ENCODE measurements around the gene RBM33. TPM values are rescaled to one million over a fixed set of nuclear protein-coding genes. Genes with fewer than 3 reads are reported as not detected.

RBM33 gene
- total and polyA plus RNA-seq, 9 of the 15 experiments (the other 6 are each of a cell fraction or from before 2014, with no cell fraction given), result 4.4 to 80.7 (median 27.3) TPM

GRCh38 chr7:155698633-155699032 is 54.2 kb downstream of the RBM33 start:
- Histone ChIP-seq H3K9me1 (ENCODE audit: control insufficient read depth, insufficient read depth, low read length) (no peaks in the 10 kb centered on the region), H3K4me3 (no peak overlapping the region), H3K4me2 (ENCODE audit: insufficient read depth, low read length) (no peak overlapping the region), H3K36me3 (ENCODE audit: control insufficient read depth, insufficient read depth, low read length) (peaks cover 70% of the 10 kb centered on the region), H3K27ac (ENCODE audit: extremely low read depth, low read depth, low read length) (no peak overlapping the region), H2AFZ (ENCODE audit: low read depth, low read length) (no peak overlapping the region), H3K27me3 (ENCODE audit: control insufficient read depth in 2 of 2, insufficient read depth in 2 of 2, low read length in 2 of 2) (no peaks in the 10 kb centered on the region), H3K9ac (ENCODE audit: insufficient read depth in 1 of 2, low read depth in 2 of 2, low read length in 2 of 2) (no peak overlapping the region), H3K4me1 (replicated peaks in 1 of 2; ENCODE audit: control insufficient read depth in 2 of 2, insufficient read depth in 2 of 2, low read length in 2 of 2) (no peaks in the 10 kb centered on the region; a peak in 1 of 5 replicates), H3K9me3 (replicated peaks; ENCODE audit: control insufficient read depth, insufficient read depth, low read depth, low read length) (no peaks in the 10 kb centered on the region), H3K79me2 (ENCODE audit: control insufficient read depth, insufficient read depth, low read length) (peaks cover 69% of the 10 kb centered on the region), H4K20me1 (replicated peaks; ENCODE audit: control insufficient read depth, insufficient read depth, low read length) (peaks cover 6% of the 10 kb centered on the region; the same call in 1 of the 2 replicates)
- in situ Hi-C loops (cut with MboI) (no loop called here), intact Hi-C loops (cut with micrococcal nuclease) (no loop called here)
- no peak for ATAC-seq
- no peak for FAIRE-seq
- 92% methylated on average over 1 of the region's 1 CpG for WGBS (ENCODE audit: insufficient coverage, low coverage, missing lambda C conversion rate)
- ChIA-PET POLR2A (interaction anchor here (0.6 kb wide), 1 partner anchor 103 kb away, joined by 3 read pairs; no protein-coding TSS in a partner anchor), CTCF (ENCODE audit: low intra/inter-chr PET ratio) (no interaction called here)
- no peak for TF ChIP-seq MXI1 (IDR thresholded peaks at IDR 0.05; ENCODE audit: low read depth, low read length)
- no peak for TF ChIP-seq ESRRA (IDR thresholded peaks at IDR 0.05; ENCODE audit: borderline replicate concordance, low read depth)
- no peak for TF ChIP-seq PHB (CRISPR knock-in tag; IDR thresholded peaks at IDR 0.05)
- no peak for TF ChIP-seq RBFOX2 (IDR thresholded peaks at IDR 0.05; ENCODE audit: low read depth, low read length)
- no peak for TF ChIP-seq POLR2AphosphoS5 (IDR thresholded peaks at IDR 0.05; ENCODE audit: control insufficient read depth, insufficient read depth, low read depth, low read length)
- TF ChIP-seq NCOA1 (IDR thresholded peaks at IDR 0.05; ENCODE audit: low read depth), result no peak
- TF ChIP-seq ZNF830 (CRISPR knock-in tag; IDR thresholded peaks at IDR 0.05), result no peak
- no peak for TF ChIP-seq SAFB2 (IDR thresholded peaks at IDR 0.05; ENCODE audit: borderline replicate concordance, low read depth, low read length, severe bottlenecking)
- TF ChIP-seq ZNF41 (CRISPR knock-in tag; conservative IDR thresholded peaks at IDR 0.05), result no peak
- no peak for TF ChIP-seq PURB (CRISPR knock-in tag; IDR thresholded peaks at IDR 0.05; ENCODE audit: low read depth)
- no peak for TF ChIP-seq HEY1 (CRISPR knock-in tag; IDR thresholded peaks at IDR 0.05; ENCODE audit: borderline replicate concordance)
- BruUV-seq (replicated peaks), result no TSS peak
- DNase-seq (ENCODE audit: extremely low read depth in 1 of 4, low spot score in 3 of 4), result no peak

All from K562 (cell line).